SW480 (cell line): Measurements from ENCODE around the gene NRXN3.
"Not testable (repeated sequence)": the region's sequence is repeated elsewhere in the genome, so short reads cannot be mapped to it uniquely, and the experiment has no call there.

Experiments
- DNase-seq: peaks from one replicate; pipeline ENCODE4 v3.0.0-alpha.2; 2016; ENCODE audit warnings: low spot score

NRXN3 gene

DNA sequence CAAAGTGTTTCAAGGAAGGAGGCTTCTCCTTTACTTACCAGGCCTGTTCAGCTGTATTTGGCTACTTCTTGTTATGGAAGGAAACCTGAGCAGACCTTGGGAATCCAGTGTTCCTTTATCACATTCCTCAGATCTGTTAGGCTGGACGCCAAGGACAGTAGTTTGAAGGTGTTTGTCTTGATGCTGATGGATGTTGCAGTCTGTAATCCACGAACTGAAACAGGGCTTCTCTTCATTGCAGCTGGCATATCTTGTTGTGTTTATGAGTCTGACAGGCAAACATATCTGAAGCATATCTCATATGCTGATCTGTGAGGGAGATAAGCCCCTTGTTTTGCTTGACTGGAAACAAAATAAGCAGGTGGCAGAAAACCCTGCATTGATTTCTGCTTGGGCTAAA lies 904.3 kb downstream of the NRXN3 start:
- no peak for DNase-seq

DNA sequence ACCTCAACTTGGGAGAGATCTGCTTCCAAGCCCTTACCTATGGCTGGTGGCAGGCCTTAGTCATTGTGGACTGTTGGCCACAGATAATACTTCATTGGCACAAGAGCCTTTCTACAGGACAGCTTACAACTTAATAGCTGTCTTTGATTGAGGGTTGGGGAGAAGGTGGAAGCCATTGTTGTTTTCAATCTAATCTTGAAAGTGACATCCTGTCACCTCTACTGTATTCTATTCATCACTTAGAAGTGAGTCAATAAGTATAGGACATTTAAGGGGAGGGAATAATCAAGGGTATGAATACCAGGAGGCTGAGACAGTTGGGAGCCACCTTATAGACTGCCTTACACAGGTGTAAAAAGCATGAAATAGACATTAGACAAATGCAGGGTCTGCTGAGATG lies 906.3 kb downstream of the NRXN3 start:
- DNase-seq, result no peak

DNA sequence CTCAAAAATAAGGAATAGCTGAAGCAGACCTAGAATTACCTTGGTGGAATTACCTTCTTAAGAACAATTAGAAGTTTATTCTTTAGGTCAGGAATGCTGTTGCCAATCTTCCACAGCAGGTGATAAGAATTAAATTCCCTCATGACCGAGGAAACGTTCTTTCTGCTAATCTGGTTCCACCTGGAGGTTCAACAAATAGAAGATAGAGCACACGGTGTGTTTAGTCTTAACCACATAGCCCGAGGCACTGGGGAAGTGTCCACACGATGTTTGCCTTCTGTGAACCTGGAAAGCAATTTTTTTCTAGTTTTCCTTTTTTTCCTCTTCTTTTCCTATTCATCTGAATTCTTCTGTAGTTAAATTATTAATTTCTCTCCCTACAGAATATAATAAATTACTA lies 906.9 kb downstream of the NRXN3 start:
- no peak for DNase-seq

DNA sequence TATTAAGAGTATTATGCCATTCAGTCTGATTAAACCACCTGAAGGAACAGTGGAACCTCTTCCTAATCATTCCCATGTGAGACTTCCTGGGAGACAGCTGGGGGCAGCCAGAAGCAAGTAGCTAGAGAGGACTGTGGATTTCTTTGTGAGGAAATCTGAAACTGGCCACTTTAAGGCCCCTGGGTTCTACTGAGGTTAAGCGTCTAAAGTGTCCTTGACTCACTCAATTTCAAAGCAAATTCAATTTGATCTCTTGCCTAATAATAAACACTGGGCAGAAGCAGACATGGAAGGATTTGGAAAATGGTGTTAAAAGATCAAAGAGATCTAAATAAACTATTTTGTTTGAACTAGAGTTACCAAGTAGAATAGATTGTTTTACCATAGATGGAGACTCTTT lies 909.9 kb downstream of the NRXN3 start:
- DNase-seq, result no peak

DNA sequence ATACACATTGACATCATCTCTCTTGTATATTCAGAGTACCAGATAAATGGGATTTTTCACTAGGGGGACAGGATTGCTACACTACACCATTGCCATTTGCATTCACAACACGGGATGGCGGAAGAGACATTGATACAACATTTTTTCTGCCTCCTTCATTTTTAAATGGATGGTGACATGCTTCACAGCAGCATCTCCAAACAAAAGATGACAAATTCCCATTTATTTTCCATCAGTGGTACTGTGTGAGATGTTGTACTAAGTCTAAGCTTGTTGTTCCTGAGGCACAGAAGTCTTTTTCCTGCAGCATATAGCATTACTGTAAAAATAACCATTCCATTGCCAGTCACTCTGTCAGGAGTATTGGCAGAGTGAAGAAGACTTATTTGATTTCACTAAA lies 912.7 kb downstream of the NRXN3 start:
- DNase-seq, result no peak

DNA sequence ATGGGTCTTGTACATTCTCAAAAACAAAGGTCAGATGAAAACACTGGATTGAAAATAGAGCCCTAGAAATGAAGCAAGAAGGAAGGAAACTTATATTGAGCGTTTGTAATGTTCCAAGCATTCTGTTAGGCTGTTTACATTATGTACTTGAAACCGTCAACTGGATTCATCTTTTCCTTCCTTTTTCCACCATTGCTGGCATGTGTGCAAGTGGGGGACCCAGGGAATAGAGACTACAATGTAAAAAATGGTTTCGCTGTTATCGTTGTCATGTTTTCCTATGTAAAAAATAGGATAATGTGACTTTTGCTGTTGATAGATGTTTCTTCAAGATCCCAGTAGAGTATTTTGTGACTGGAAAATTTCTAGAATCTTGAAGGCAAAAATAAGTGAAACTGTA lies 913.2 kb downstream of the NRXN3 start:
- DNase-seq, result no peak

DNA sequence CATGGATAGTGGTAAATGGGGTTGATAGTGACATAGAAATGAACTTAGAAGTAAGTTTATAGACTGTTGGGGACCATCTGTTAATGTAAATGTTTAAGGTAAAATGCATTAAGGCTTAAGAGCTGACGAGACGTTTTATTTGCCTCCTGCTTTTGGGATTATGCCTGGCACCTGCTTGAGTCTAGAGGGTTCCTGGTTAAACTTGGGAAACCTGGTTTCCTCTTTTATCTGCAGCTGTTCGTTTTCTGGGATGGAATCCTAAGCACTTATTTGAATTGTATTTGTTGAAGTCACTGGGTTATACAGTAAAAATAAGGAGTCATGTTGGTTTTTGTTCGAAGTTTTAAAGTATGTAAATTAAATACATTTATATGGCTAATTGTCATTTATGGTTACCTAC lies 914.7 kb downstream of the NRXN3 start:
- DNase-seq, result no peak

DNA sequence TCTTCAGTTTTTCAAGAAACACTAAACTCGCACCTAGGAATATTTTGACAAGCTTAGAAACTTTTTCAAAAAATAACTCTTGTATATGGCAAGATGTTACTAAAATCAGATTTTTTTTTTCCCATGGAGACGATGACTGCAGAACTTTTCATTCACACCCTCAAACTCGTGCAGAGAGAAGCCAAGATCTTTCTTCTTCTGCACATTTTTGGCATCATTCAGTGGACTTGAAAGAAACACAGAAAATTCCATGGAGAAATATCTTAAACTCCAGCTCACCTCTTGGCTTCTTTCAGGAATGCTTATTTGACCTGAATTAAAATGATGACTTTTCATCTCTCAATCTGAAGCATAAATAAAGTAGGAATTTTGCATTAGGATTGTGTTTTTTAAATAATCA lies 919.4 kb downstream of the NRXN3 start:
- no peak for DNase-seq

DNA sequence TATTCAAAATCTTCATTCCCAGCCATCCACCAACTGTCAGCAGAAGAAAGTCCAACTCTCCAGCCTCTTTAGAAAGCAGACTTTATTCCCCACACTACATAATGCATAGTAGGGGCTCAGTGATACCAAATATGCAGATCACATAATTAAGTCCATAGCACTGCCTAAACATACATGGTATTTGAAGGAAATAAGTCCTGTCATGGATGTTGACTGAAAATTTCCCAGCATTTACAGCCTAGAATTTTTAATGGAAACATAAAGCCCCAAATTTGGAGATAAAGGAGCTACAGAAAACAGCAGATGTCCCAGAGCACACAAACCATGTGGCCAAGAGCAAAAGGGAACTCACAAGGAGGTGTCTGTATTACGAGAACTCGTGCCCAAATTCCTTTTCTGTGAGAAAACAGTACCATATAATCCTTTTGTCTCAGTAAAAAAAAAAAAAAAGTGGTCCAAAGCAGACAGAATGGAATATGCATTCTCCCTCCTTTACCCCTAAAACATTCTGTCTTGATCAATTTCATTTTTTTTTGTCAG lies 920.5 kb downstream of the NRXN3 start:
- DNase-seq, result no peak

DNA sequence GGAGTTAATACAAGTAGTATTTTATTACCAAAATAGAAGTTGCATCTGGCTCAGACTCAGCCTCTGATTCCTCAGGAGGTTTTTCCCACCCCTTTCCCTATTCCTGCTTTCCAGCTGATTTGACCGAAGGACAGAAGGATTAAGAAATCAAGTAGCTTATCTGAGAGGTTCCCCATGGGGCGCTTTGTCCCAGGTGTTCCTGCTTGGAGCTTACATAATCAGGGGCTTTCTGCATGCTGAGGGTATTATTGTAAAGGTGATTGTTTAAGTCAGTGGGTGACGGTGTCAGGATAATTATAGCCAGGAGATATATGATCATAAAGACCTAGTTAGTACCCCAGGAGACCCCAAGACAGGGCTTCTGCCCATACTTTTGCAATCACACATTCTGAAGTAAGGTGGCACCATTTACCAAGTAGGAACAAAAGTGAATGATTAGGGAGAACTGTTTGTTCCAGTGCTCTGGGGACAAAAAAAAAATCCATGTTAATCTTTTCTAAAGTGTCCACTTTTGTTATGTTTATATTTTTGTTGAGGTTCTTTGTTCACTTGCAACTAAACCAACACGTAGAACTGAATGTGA lies 921.3 kb downstream of the NRXN3 start:
- no peak for DNase-seq

DNA sequence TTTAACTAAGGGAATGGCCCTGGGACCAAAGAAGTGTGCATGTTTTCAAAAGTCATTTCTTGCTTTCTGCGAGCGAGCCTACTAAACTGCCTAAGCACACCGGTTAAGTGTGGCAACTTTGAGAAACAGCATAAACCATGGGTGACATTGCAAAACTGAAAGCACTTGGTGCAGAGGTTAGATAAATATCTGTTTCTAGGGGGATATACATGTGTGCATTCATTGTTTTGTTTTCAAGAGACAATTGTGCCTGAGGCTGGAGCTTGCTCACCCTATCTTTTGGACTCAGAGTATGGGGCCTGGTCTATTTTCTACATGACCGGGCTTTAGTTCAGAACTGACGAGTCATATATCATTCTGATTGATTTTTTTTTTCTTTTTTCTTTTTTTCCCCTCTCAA lies 923.4 kb downstream of the NRXN3 start:
- no peak for DNase-seq

DNA sequence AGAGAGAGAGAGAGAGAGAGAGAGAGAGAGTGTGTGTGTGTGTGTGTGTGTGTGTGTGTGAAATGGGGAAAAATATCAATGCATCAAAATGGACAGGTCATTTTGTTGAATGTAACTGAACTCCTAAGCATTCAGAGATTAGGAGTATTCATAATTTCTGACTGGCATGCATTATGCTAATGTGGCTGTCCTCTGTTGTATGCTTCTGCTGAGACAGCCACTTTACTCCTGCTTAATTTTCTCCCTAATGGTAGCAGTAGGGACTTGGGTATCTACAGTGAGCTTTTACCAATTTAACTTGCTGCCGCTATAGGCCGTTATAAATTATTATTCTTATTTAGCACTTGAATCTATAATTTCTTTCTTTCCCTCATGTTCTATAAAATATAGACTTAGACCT lies 924.8 kb downstream of the NRXN3 start:
- DNase-seq, result no peak

DNA sequence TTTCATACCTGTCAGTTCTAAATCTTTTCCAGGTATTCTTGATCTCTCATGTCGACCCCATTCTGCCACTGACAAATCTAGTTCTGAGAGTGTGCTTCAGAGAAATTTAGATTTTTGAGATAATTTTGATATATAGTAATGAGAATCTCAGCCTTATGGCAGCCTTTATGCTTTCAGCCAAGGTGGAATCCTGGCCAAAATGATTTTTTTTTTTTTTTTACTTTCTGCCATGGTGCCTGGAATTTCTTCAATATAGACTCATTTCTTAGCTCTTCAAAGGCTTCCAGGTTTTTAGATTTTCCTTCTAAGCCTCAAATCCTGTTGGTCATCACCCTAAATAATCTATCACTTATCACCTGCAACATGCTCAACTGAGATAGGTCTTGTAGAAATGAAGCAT lies 926.6 kb downstream of the NRXN3 start:
- no peak for DNase-seq

DNA sequence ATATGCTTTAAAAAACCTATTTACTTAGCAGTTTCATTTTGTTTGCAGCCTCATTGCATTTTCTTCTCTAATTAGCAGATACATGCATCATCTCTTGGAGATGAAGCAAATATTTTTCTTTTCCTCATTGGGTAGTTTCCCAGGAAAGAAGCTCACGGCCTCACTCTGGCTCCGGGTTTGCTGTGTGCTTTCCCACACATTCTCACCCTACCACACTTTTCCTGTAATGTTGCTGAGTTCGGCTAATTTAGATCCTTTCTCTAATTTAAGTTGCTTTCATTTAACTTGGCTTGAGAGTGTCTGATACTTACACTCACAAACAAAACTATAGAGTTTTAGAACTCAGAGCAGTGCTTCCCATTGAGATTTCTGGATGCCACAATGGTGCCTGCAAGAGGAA lies 928.2 kb downstream of the NRXN3 start:
- no peak for DNase-seq

DNA sequence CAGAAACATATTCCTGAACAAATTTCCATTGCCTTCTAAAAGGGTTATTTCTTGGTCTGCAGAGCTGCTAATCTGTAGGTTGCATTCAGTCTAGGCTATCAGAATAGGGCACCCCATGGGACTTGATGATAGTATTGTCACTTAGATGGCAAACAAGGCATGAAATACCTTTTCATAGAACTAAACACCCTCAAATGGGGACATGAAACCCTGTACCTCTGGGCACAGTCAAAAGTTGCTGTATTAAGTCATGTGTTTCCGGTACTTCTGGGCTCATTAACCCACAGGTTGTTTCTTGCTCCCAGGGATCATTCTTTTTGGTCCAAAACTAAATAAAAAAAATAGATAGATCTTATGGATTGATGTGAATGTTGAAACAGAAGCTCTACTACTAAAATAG lies 930.4 kb downstream of the NRXN3 start:
- no peak for DNase-seq

DNA sequence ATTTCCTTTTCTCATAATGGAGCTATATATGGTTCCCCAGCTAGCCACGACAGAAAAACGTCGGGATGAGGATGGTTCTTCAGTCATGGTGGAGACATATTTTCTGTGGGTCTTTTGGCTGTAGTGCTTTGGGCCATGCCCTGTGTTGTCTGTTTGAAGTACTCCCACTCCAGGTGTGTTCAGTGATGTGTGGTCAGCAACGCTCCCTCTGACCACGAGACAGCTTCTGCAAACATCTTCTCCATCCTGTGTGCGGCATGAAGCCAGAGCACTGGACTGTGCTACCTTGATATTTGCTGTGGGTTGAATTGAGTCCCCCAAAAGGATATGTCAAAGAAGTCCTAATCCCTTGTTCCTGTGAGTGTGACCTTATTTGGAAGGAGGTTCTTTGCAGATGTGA lies 931.2 kb downstream of the NRXN3 start:
- DNase-seq, result no peak

DNA sequence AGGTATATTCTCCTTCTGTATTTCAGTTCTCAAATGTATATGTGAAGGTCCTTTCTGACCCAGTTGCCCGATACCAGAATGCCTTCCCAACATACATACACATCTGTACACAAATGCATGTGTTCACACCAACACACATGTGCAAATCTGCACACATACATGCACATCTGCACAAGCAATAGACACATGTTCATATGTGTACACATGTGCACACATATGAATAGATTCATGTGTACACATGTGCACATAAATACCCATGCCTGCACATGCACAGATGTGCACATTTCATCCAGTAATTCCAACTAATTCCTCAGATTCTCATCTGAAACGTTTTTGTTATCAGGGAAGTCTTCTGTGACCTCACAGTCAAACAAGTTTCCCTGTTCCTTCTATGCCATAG lies 933.6 kb downstream of the NRXN3 start:
- DNase-seq, result no peak

DNA sequence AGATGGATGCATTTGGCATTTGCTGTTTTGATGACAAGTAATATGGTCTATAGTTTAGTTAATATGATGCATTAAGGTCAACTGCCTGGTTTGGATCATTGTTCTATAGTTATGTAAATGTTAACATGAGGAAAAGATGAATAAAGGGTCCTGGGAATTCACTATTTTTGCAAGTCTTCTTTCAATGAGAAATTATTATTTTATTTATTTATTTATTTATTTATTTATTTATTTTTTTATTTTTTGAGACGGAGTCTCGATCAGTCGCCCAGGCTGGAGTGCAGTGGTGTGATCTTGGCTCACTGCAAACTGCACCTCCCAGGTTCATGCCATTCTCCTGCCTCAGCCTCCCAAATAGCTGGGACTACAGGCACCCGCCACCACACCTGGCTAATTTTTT lies 940.4 kb downstream of the NRXN3 start:
- DNase-seq, result not testable (repeated sequence)

DNA sequence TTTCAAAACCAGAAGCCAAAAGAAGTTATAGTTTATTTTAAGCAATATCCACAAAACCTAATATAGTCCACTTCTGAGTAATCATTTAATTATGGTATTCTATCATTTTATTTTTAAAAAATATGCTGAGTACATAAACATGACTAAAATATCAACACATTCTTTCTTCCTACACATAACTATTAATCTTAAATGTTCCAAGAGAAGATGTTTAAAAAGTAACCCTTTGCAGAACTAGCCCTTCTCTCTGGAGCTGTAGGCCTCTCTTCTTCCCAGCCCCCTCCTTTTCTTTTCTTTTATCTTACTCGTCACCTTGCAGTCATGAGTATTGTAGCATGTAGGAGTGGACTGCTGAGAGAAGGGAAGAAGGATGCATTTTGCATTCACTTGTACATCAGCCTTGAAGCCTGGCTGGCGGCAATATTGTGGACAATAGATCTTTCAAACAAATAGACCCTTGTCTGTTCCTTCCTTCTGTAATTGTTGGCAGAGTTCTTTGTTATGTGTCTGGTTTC lies 941.9 kb downstream of the NRXN3 start:
- no peak for DNase-seq

DNA sequence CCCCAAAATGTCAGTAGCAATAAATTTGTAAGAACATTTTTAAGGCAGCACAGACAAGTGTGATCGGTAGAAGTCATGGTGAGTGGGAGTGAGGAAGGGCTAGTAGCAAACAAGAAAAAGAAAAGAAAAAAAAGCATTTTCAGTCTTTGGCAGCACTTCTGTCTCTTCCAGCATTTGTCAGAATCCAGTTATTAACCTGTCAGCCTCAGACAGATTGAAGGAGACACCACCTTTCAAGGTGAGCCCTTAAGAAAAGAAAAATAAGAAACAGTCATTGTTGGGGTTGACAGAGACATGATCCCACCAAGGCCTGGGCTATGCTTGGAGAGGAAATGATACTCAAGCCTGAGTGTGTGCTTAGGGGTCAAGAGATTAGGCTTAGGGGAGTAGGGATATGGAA lies 947.4 kb downstream of the NRXN3 start:
- no peak for DNase-seq

DNA sequence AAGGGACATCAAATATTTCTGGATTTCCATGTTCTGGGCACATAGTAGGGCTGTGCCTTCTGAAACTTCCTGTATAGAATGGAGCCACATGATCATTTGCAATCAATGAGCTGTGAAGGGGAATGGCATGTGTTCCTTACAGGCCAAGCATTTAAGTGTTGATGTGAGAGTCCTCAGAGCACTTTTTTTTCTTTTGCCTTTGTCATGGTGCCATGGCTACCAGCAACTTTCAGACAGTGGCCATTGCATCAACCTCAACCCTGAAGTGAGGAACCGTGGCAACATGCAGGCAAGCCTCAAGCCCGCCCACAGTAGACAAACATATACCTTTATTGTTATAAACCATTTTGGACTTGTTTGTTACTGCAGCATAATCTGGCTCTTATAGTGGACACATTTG lies 948.1 kb downstream of the NRXN3 start:
- no peak for DNase-seq

DNA sequence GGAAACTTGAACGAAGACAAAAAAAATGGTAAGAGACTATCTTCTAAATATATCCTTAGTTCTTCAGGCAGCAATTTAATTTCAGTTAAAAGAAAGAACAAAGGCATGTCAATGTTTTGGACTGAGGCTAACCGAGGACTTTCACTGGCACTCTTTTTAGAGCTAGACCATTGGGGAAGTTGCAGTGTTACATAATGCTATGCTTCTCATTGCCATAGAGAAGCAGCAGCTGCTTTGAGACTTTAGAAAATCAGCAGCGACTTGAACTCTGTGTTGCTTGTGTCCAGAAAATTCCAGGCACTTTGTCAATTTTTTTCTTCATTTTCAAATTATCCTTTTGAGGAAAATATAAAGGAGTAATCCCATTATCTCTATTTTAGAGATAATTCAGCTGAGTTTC lies 964.2 kb downstream of the NRXN3 start:
- no peak for DNase-seq

DNA sequence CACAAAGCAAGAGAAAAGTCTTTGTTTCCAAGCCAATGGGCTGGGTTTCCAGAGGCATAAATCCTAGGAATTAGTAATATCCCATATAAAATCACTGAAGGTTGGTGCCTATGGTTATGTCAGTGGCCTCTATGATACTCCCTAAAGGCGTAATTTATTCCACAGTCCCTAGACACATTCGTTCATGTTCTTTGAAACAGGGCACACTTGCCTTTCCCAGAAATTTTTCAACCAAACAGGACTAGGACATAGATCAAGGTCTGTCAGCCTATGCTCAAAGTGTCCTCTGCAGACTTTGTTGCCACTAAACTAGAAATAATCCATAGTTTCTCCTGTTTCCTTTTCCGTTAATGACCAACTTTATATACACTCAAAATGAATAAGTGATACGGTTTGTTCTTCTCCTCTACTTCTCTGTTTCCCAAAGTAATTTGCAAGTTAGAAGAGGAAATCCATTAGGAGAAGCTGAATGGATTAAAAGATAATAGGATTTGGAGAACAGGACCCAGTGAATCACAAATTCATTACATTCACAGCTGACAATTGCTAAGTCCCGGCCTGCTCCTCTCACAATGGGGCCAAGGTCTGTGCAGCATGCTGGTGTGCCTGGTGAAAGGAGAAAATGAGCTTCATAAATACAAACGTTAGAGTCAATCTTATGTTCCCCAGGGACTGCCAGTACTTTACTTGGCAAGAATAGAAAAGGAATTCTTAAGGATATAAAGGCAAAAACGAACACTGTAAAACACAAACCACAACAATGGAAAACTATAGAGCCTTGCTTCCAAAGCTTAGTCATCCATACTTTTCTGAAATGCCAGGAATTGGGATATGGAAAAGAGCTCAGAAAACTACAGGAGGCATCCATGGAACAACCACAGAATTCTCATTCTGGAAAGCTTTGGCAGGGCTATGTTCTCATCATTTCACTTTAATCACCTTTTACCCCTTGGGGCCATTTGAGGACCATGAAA lies 966.2 kb downstream of the NRXN3 start:
- no peak for DNase-seq
